Cardiac septum (tissue), 1 donor: ENCODE measurements around the gene SNX8. TPM values are rescaled to one million over a fixed set of nuclear protein-coding genes. Genes with fewer than 3 reads are reported as not detected.
A peak's percentile ranks its signal among the peaks of the same experiment; 100 is the strongest.
"Not testable (repeated sequence)": the region's sequence is repeated elsewhere in the genome, so short reads cannot be mapped to it uniquely, and the experiment has no call there.

Experiments
- DNase-seq: peaks from one replicate; pipeline ENCODE4 v3.0.0-alpha.2; 2020; ENCODE audit warnings: low spot score
- intact Hi-C: fragments of 100-400 bp; cut with DNase I; formaldehyde crosslinking; loops from one replicate; pipeline ENCODE4 v1.14.0; 2022
- long read RNA-seq: library from polyadenylated mRNA; unstranded; transcript quantifications from one replicate; pipeline ENCODE4 v2.0.0, GENCODE V29; 2021
- total RNA-seq: library from RNA; stranded (reverse); fragmentation: NEBNext Ultra II Directional; extraction: Animal tissue kit (Norgen Biotek cat#: 25700); gene quantifications from one replicate; pipeline ENCODE4 v1.2.1, GENCODE V29; 2021
- donor health status: DM: no; HTN: no; CAD: no.

The SNX8 gene
- 18.9 TPM for total RNA-seq
- long read RNA-seq, full-length matches to known transcripts: 7 of 10 reads
- long read RNA-seq, partial matches to known transcripts: 0 of 10 reads
- long read RNA-seq, other reads (novel, unspliced or antisense): 3 of 10 reads

DNA sequence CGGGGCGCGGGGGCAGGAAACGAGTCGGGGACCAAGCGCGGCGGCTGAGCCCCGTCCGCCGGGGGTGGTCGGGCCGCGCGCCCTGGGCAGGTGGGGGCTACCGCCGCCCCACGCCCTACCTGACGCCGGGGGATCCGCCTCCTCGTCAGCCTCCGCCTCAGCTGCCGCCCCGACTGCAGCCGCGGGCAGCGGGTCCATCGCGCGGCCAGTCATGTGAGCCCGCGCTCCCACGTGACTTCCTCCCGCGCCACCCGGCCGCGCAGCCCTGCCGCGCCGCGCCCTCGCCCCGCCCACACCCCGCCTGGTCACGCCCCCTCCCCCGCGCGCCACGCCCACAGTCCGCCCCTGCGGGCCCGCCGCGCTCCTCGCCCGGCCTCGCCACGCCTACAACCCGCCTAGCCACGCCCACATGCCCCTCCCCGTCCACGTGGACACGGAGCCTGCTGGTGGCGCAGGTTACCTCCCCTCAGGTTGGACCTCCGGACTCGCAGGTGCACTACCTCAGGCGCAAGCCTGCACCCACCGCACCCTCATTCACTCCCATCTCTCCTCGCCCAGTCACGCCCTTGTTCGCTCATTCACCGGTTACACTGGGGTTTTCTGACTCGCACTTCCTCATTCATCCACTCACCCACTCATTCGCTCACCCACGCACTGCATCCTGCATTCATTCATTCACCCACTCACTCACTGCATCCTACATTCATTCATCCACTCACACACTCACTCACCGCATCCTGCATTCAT, at the start of gene SNX8:
TSS of gene SNX8 (minus strand) at position 233 of the 747 bp plus-strand sequence. CDS start at position 213, 20 bp downstream.
- DNase-seq: peak; percentile 96
- intact Hi-C loops: loop anchor here (1.0 to 10.0 kb wide), 3 partner anchors 40 to 740 kb away; partner anchors contain the start of genes EIF3B, MRM2, NUDT1 and PSMG3

- DNase-seq: no peak
- intact Hi-C loops: no loop called here
Observed at GRCh38 chr7:2362385-2363088, 48.3 kb upstream of the SNX8 start.

- no peak for DNase-seq
- intact Hi-C loops: no loop called here
Observed at GRCh38 chr7:2360796-2361195, 46.6 kb upstream of the SNX8 start.

- DNase-seq: no peak
- intact Hi-C loops: loop anchor here (5.0 to 10.0 kb wide), 2 partner anchors 43 to 785 kb away; partner anchors contain the start of genes CHST12 and PSMG3
Observed at GRCh38 chr7:2359610-2360009, 45.4 kb upstream of the SNX8 start.

DNA sequence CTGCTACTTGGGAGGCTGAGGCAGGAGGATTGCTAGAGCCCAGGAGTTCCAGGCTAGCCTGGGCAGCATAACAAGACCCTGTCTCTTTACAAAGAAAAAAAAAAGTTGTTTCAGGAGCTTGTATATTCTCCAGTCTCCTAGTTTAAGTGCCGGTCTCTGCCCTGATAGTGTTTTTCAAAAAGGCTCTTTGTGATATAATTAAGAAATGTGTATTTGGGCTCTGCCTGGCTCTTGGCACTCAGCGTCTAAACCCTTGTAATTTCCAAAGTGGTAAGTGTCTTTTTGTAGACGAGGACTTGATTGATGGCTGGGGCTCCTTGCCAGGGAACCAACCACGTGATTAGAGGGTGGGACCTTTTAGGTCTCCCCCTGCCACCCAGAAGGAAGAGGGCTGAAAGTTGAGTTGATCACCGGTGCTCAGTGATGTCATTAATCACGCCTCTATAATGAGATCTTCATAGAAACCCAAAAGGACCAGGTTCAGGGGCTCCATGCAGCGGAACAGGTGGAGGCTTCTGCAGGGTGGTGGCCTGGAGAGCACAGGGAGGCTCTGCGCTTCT, 44.8 kb upstream of the SNX8 start:
- intact Hi-C loops: loop anchor here (5.0 to 10.0 kb wide), 2 partner anchors 43 to 784 kb away; partner anchors contain the start of genes CHST12 and PSMG3
- no peak for DNase-seq

GRCh38 chr7:2357571-2357970, 43.3 kb upstream of the SNX8 start:
- no peak for DNase-seq
- intact Hi-C loops: loop anchor here (5.0 to 10.0 kb wide), 2 partner anchors 45 to 783 kb away; partner anchors contain the start of genes CHST12 and PSMG3

GRCh38 chr7:2357165-2357564, 42.9 kb upstream of the SNX8 start:
- DNase-seq: no peak
- intact Hi-C loops: loop anchor here (5.0 to 10.0 kb wide), 2 partner anchors 45 to 782 kb away; partner anchors contain the start of genes CHST12 and PSMG3

- intact Hi-C loops: loop anchor here (5.0 to 10.0 kb wide), 2 partner anchors 47 to 781 kb away; partner anchors contain the start of genes CHST12 and PSMG3
- DNase-seq: no peak
Observed at GRCh38 chr7:2355705-2356008, 41.4 kb upstream of the SNX8 start.

GRCh38 chr7:2354939-2355704, 40.9 kb upstream of the SNX8 start:
- intact Hi-C loops: loop anchor here (1.0 to 10.0 kb wide), 4 partner anchors 41 to 780 kb away; partner anchors contain the start of genes CHST12, PSMG3 and SNX8
- DNase-seq: no peak

DNA sequence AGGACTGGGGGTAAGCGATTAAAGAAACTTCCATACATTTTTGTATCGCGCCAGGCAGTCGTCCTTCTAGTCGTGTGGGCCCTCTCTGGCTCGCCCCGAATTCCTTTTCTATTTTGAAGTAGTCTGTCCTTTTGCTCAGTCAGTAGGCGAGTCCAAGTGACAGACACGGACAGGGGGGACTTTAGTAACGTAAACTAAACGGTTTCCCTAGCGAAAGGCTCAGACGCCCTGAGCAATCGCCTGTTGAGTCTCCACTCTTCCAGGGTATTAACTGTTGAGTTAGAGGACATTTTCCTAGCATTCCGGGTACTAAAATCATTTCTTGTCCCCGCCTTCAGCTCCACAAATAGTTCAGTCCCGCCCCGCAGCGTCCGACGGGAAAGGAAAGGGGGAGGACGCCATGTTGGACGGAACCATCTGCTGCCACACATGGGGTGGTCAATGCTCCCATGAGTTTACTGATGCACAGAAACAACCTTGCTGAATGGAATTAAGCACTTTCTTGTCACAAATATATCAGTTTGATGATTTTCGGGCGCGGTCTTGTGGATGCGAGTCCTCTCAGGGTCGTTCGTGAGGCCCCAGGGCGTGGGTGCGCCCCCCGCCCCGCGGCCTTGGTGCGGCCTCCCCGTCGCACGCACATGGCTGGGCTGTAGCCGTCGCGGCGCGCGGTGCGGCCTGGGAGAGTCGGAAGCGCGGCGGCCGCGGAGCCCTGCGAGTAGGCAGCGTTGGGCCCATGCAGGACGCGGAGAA, 40.1 kb upstream of the SNX8 start, which contains the start of gene EIF3B:
TSS of gene EIF3B (plus strand) at position 642 of the 753 bp plus-strand sequence. CDS start at position 737, 95 bp downstream.
- peak; percentile 92 for DNase-seq
- intact Hi-C loops: loop anchor here (1.0 to 10.0 kb wide), 3 partner anchors 40 to 780 kb away; partner anchors contain the start of genes PSMG3 and SNX8

DNA sequence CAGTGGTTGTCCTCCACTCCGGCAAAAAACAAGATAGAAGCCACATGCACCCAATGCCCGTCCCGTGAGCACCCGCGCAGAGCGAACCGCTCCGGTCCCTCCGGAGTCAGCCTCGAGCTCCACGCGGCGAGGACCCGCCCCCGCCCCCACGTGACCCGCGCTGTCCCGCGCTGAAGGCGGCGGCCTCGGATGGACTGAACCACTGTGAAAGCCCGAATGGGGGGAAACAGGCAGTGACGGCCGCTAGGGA, 39.6 kb upstream of the SNX8 start:
- intact Hi-C loops: loop anchor here (1.0 to 10.0 kb wide), 3 partner anchors 40 to 779 kb away; partner anchors contain the start of genes PSMG3 and SNX8
- peak; percentile 95 for DNase-seq

GRCh38 chr7:2353113-2353935, 39.1 kb upstream of the SNX8 start:
- intact Hi-C loops: loop anchor here (5.0 to 10.0 kb wide), 2 partner anchors 106 to 779 kb away; partner anchors contain the start of gene PSMG3
- no peak for DNase-seq

GRCh38 chr7:2350861-2351260, 36.6 kb upstream of the SNX8 start:
- DNase-seq: no peak
- intact Hi-C loops: loop anchor here (5.0 to 10.0 kb wide), 2 partner anchors 104 to 776 kb away; partner anchors contain the start of gene PSMG3

GRCh38 chr7:2350055-2350454, 35.8 kb upstream of the SNX8 start:
- intact Hi-C loops: loop anchor here (5.0 to 10.0 kb wide), 2 partner anchors 103 to 775 kb away; partner anchors contain the start of gene PSMG3
- no peak for DNase-seq

DNA sequence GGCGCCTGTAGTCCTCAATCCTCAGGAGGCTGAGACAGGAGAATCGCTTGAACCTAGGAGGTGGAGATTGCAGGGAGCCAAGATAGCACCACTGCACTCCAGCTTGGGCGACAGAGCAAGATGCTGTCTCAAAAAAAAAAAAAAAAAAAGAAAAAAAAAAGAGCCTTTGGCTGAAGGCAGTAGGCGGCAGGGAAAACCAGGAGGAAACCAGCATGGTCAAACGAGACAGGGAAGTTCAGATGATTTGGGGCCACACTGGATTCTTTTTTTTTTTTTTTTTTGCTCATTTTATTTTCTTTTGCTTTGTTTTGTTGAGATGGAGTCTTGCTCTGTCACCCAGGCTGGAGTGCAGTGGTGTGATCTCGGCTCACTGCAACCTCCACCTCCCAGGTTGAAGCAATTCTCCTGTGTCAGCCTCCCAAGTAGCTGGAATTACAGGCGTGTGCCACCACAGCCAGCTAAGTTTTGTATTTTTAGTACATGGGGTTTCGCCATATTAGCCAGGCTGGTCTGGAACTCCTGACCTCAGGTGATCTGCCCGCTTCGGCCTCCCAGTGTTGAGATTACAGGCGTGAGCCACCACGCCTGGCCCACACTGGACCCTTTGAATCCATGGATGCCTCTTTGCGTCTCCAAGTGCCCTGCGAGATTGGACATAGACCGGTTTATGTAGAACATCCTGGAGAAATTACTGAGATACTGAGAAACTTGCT, 33.3 kb upstream of the SNX8 start:
- intact Hi-C loops, DNase-seq: not testable (repeated sequence)

- DNase-seq: no peak
- intact Hi-C loops: no loop called here
Observed at GRCh38 chr7:2336626-2337299, 22.5 kb upstream of the SNX8 start.
